ENCODE data around the gene SLC30A2.
A peak's percentile ranks its signal among the peaks of the same experiment; 100 is the strongest.

Gene SLC30A2

DNA sequence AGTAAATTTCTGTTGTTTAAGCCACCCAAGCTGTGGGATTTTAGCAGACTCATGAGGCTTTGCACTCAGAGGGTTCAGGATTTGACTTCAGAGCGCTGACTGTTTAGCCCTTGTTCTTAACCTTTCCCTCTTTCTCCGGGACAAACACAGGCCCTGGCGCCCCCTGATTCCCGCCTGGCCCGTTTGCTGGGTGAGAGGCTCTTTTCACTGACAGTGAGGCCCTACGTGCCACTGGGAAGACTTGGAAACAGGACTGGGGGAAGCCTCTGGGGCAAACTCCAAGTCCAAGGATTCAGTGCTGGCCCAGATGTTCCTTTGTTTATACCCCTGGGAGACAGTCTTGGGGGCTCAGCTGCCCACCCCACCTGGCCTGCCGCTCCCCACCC lies 33.3 kb upstream of the SLC30A2 start:
- TF ChIP-seq GATA1 (IDR thresholded peaks at IDR 0.05; ENCODE audit: low read depth, low read length) (no peak), POLR2A (IDR thresholded peaks at IDR 0.05; ENCODE audit: low read length) (no peak)
- no peak for DNase-seq

DNA sequence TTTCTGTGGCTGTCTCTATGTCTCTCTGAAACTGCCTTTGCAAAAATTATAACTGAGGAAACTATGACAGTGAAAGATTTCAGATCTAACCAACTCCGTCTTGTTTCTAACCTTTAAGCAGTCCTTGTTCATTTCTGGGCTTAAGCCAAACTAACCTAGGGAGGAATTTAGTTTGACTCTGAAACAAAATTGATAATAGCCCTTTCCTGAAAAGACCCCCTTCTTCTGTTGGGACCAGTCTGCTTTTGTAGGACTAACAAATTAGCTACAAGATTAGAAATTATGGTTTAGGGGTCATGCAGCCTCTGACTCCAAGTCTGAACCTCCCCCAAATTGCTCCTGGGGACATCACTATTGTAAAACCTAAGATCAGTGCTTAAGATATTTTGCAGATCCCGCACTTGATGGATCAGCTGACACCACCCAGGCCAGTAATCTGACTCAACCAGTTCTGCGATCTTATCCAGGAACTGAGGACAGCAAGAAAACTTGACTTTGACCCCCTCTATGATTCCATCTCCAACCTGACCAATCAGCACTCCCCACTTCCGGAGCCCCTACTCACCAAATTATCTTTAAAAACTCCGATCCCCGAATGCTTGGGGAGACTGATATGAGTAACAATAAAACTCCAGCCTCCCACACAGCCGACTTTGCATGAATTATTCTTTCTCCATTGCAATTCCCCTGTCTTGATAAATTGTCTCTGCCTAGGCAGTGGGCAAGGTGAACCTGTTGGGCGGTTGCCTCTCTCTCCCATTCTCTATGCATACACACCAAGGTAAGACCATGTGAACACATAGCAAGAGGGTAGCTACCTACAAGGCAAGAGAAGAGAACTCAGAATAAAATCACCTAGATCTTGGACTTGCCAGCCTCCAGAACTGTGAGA lies 32.6 kb upstream of the SLC30A2 start:
- TF ChIP-seq GATA1 (IDR thresholded peaks at IDR 0.05; ENCODE audit: low read depth, low read length) = no peak
- TF ChIP-seq POLR2A (IDR thresholded peaks at IDR 0.05; ENCODE audit: low read length) = no peak
- DNase-seq = peak in 1 of 2 experiments; percentile 22

DNA sequence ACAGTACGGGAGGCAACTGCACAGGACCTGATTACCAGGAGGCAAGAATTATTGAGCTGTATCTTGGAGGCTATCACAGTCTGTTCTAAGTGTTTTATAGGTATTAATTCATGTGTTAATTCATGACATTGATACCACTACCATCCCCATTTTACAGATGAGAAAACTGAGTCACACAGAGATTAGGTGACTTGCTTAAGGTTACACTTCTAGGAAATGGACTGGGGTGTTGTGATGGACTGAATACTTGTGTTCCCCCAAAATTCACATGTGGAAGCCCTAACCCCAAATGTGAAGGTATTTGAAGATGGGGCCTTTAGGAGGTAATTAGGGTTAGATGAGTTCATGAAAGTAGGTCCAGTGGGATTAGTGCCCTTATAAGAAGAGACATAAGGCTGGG lies 31.6 kb upstream of the SLC30A2 start:
- DNase-seq = no peak
- TF ChIP-seq GATA1 (IDR thresholded peaks at IDR 0.05; ENCODE audit: low read depth, low read length) = no peak
- TF ChIP-seq POLR2A (IDR thresholded peaks at IDR 0.05; ENCODE audit: low read length) = no peak

DNA sequence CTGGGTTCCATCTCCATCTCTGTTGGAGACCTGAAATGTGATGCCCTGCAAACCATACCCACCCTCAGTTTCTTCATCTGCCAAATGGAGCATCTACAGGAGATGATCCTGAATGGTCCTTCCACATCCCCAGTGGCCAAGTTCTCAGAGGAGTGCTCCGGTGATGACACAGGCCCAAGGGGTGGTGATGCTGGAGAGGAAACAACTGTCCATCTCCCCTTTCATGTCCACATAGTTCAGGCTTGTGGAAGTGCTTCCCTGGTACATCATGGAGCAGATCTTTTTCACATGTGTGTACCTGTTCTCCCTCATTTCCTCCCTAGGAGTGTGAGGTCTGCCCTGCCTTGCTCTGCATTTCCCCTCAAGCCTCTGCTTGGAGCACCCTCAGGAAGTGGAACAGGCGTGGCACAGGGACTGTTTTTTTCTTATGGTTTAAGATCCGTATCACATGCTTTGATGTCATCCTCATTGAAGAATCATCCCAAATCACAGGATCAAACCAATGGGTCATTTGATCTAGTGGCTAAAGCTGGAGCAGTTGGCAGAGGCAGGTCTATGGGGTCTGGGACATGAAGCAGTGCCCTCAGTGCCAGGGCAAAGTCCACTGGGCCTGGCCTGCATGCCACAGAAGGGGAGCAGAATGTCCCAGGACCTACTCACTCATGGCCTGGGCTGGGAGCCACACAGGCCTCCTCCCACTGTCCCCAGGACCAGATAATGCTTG lies 29.7 kb upstream of the SLC30A2 start:
- no peak for DNase-seq
- no peak for TF ChIP-seq GATA1 (IDR thresholded peaks at IDR 0.05; ENCODE audit: low read depth, low read length)

DNA sequence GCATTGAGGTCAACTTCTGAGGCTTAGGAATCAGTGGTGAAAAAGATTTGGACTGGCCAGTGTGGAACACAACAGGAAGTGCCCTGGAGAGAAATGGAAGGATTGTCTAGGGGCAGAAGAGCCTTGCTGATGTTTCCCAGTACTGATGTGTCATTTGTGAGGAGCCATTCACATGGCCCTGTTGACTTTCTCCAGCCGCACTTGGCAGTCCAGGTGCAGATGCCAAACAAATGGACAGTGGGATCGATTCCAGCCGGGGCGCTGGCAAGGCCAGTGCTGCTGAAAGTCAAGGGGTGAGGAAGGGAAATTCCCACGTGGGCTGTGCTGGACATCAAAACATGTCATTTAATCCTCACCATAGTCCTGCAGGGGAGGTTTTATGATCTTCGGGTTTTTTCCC lies 26.4 kb upstream of the SLC30A2 start:
- no peak for TF ChIP-seq POLR2A (IDR thresholded peaks at IDR 0.05; ENCODE audit: low read length)
- TF ChIP-seq GATA1 (IDR thresholded peaks at IDR 0.05; ENCODE audit: low read depth, low read length) = no peak
- DNase-seq = no peak

DNA sequence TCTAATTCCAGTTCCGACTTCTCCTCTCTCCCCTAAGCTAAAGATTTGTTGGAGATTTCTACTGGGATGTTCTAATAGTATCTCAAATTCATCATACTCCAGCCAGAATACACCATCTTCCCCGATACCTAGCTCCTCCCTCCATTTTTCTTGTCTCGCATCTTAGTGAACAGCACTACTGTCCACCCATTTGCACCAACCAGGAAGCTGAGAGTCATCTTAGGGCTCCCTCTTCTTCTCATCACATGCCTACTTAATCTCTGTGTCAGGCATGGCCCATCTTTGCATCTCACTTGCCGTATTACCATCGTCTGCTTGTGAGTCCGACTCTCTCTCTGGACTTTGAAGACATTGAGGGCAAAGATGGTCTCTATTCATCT lies 25.0 kb upstream of the SLC30A2 start:
- DNase-seq = no peak
- TF ChIP-seq GATA1 (IDR thresholded peaks at IDR 0.05; ENCODE audit: low read depth, low read length) = no peak
- no peak for TF ChIP-seq POLR2A (IDR thresholded peaks at IDR 0.05; ENCODE audit: low read length)

DNA sequence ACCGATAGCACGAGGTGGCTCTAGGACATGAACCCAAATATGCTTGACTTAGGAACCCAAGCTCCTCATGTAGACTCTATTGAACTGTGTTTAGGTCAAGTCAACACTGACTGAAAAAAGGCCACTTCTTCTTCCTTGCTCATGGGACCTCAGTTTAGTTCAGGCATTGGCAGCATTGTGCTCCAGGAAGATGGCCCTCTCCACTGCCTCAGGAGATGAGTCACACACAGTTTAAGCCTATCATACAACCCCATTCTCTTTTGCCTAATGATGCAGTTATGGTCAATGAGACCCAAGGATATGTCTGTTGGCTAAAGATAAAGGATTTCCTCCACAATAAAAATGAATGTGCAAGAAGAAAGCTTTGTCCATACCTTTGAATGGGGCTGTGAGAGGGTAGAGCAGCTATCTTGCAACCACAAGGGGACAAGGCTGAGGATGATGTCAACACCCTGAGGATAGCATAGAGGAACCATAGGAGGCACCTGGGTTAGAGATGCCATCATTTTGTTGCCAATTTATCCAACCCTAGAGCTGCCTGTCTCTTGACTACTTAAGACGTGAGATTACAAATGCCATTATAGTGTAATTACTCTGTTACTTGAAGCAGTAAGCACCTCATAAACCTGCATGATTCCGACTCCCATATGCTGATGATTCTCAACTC lies 24.5 kb upstream of the SLC30A2 start:
- TF ChIP-seq GATA1 (IDR thresholded peaks at IDR 0.05; ENCODE audit: low read depth, low read length) = no peak
- peak; percentile 43 for TF ChIP-seq POLR2A (IDR thresholded peaks at IDR 0.05; ENCODE audit: low read length)
- peak; percentile 85 to 94 for DNase-seq

DNA sequence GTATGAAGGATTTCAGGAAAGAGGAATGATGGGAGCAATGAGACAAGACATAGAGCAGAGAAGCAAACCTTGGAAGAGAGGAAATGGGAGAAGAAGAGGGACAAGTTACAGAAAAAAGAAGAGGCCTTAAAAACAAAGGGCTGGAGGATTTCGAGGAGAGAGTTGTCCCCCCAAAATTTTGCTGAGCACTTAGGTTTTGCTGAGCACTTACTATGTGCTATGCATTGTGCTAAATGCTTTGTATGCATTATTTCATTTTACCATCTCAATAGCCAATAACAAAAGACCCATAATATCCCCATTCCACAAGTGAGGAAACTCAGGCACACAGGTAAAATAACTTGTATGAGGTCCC lies 24.0 kb upstream of the SLC30A2 start:
- TF ChIP-seq GATA1 (IDR thresholded peaks at IDR 0.05; ENCODE audit: low read depth, low read length) = no peak
- no peak for TF ChIP-seq POLR2A (IDR thresholded peaks at IDR 0.05; ENCODE audit: low read length)
- no peak for DNase-seq

DNA sequence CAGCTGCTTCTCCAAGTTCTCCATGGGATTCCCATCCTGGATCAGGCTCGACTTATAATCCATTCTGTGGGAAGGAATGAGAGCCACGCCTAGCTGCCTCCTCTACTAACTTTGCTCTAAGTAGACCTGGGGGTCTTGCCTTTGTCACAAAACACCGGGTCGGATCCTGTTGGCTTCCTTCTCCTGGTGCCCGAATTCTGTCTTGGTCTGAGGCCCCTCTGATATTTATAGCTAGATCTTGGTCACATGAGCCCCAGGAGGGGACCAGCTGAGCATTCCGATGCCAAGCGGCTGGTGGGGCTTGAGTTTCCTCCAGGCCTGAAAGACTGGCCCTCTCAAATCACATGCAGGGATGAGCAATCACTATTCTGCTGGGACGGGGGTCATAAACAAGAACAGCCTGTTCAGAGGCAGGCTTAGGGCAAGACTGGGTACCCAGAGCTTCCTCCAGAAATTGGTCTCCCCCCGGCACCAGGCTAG lies 21.6 kb upstream of the SLC30A2 start, which contains the start of gene TRIM63:
TRIM63 (minus strand) TSS at position 199 of the 480 bp plus-strand sequence; CDS start at position 63, 136 bp downstream.
- no peak for TF ChIP-seq POLR2A (IDR thresholded peaks at IDR 0.05; ENCODE audit: low read length)
- no peak for TF ChIP-seq GATA1 (IDR thresholded peaks at IDR 0.05; ENCODE audit: low read depth, low read length)
- no peak for DNase-seq

DNA sequence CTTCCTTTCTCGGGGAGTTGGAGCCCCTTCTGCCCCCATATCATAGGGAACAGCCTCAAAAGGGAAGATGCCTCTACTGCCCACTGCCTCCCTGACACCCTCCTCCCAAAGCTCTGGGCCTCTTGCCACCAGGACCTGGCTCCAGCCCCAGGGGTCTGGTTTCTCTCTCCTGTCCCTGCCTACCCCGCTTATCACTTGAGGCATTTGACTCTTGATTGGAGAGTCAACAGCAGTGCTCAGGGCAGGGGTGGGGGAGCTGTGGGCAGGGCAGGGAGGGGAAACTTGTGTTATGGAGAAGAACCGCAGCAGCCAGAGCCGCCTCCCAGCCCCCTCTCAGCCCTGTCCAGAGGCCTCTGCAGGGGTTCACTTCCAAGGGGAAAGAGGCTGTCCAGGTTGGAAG lies 20.9 kb upstream of the SLC30A2 start:
- peak in 1 of 2 experiments; percentile 79 for DNase-seq
- TF ChIP-seq POLR2A (IDR thresholded peaks at IDR 0.05; ENCODE audit: low read length) (no peak), GATA1 (IDR thresholded peaks at IDR 0.05; ENCODE audit: low read depth, low read length) (no peak)

DNA sequence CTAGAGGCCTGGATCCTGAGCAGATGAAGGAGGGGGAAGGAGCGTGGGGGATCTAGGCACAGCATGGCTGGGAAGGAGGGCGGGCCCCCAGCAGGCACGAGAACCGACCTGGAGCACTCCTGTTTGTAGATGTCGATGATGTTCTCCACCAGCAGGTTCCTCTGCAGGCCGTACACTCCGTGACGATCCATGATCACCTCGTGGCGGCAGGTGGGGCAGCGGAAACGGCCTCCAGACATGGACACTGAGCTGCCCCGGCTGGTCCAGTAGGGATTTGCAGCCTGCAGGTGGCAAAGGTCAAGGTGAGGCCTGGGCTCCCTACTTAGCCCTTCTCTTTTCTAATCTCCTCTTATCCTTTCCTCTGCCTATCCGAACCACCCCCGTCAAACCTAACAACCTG lies 20.2 kb upstream of the SLC30A2 start:
- DNase-seq = no peak
- TF ChIP-seq POLR2A (IDR thresholded peaks at IDR 0.05; ENCODE audit: low read length) (no peak), GATA1 (IDR thresholded peaks at IDR 0.05; ENCODE audit: low read depth, low read length) (no peak)

DNA sequence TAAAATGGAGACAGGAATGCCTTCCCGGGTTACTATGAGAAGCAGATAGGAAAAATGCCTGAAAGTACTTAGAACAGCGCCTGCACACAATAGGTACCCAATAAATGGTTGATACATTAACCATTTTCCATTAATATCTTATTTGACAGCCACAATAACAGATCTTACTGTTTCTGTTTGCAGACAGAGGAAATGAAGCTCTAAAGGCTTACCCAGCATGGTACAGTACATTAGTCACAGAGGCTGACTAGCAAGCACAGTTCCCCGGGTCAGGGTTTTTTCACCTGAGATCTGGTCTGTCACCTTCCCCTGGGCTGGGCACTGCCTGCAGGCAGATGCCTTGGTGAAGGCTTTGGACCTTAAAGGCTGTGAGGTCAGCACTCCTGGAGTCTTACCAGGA lies 18.6 kb upstream of the SLC30A2 start:
- TF ChIP-seq POLR2A (IDR thresholded peaks at IDR 0.05; ENCODE audit: low read length) (no peak), GATA1 (IDR thresholded peaks at IDR 0.05; ENCODE audit: low read depth, low read length) (no peak)
- DNase-seq = no peak

DNA sequence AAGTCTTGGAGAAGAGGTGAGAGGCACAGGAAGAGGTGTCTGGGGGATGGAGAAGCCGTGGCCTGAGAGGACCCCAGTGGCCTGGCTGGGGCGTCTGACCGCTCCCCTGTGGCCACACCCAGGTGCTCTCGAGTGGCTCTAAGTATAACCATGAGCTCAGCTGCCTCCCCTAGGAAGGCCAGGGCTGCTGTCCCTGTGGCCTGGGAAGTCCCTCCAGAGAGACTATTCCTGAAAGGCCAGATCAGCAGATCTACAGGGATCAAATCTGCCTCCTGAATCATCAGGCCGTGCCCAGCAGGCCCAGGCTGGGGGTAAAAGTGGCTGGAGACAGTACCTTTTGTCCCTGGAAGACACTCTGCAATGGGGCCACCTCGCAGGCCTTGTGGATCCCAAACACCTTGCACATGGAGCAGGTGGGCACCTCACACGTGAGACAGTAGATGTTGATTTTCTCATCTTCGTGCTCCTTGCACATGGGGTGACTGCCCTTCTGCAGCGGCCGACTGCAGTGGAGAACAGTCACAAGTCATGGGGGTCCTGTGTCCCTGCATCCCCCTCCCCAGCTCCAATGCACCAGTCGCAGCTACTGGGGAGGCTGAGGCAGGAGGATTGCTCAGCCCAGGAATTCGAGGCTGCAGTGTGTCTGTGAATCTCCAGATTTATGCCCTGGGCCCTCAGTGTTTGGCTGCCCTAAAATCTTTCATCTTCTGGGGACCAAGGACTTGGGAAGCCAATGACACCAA lies 15.1 kb upstream of the SLC30A2 start:
- no peak for TF ChIP-seq GATA1 (IDR thresholded peaks at IDR 0.05; ENCODE audit: low read depth, low read length)
- TF ChIP-seq POLR2A (IDR thresholded peaks at IDR 0.05; ENCODE audit: low read length) = no peak
- no peak for DNase-seq

Measured in erythroblast (primary cell).